Ramos (cell line): Measurements from ENCODE around the gene TESK1.

ENCODE experiments used
- in situ Hi-C: fragments of 300-500 bp; cut with MboI; formaldehyde crosslinking; loops from one replicate; pipeline ENCODE4 v1.14.3; 2022; ENCODE audit warnings: low sequenced_read_pairs; ENCODE audit not compliant: unreplicated experiment

Gene TESK1, protein sequence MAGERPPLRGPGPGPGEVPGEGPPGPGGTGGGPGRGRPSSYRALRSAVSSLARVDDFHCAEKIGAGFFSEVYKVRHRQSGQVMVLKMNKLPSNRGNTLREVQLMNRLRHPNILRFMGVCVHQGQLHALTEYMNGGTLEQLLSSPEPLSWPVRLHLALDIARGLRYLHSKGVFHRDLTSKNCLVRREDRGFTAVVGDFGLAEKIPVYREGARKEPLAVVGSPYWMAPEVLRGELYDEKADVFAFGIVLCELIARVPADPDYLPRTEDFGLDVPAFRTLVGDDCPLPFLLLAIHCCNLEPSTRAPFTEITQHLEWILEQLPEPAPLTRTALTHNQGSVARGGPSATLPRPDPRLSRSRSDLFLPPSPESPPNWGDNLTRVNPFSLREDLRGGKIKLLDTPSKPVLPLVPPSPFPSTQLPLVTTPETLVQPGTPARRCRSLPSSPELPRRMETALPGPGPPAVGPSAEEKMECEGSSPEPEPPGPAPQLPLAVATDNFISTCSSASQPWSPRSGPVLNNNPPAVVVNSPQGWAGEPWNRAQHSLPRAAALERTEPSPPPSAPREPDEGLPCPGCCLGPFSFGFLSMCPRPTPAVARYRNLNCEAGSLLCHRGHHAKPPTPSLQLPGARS

DNA sequence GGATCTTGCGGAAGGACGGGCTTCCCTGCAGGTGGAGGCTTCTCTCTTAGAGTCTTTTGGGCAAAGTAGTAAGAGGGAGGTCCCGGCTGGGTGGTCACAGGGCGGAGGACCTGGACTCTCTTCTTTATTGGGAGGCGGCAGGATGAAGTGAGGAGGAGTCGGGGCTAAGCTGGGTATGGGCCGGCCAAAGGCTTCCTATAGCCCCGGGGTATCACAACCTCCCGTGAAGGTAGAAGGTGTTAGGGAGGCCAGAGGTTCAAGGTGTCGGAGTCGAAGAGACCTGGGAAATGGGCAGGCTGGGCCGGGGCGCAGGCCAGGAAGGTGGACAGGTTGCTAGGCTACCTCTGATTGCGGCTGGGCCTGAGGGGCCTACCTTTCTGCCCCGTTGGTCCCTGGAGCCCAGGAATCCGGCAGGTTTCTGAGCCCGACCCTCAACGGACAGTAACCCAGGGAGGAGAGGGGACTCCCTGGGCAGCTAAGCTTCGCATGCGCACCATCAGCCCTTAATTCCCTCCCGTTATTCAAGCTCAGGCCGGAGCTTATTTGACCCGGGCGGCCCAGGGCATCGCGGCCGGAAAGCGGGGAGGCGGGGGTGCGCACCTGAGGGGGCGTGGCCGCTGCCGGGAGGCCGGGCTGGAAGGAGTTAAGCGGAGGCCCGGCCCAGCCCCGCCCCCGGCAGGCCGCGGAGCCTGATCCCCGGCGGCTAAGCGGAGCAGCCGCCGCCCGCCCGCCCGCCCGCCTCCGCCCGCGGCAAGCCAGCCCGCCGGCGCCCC is at the start of gene TESK1:
Gene TESK1, plus strand, starts transcription at position 685 of the 773 bp plus-strand sequence. CDS start 358 bp downstream, outside the sequence.
- in situ Hi-C loops: loop anchor here (10.0 kb wide), 2 partner anchors 50 to 120 kb away; partner anchors contain the start of genes CCDC107, RMRP and SIT1

DNA sequence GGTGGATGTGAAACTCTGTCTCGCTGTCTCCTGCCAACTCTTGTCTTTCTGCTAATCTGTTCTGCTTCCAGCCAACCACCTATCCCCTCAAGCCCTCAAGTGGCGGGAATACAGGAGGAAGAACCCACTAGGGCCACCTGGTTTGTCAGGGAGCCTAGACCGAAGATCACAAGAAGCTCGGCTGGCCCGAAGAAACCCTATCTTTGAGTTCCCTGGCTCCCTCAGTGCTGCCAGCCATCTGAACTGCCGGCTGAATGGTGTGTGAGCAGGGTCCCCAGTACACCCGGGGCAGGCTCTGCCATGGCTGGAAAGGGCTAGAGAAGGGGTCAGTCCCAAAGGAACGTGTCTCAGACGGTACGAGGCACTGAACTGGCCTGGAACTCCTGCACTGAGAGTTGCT is 49.2 kb upstream of the TESK1 start:
- in situ Hi-C loops: loop anchor here (10.0 kb wide), 1 partner anchor 441 kb away; the partner anchor contains the start of gene ATOSB

DNA sequence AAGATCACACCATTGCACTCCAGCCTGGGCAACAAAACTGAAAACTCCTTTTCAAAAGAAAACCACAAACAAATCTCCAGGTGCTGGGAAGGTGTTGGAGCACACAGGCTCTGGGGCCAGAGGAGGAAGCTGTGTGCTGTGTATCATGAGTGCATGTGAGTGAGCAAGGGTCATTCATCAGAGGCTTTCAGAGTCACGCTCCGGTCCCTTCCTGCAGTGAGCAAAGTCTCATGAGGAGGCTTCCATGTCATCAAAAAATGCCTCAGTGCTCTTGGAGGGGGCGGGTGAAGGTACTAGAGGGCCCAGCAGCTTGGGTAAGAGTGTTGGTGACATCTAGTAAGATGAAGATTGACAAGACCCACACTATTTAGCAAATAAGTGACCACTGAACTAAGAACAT is 48.3 kb upstream of the TESK1 start:
- in situ Hi-C loops: loop anchor here (10.0 kb wide), 1 partner anchor 442 kb away; the partner anchor contains the start of gene ATOSB

DNA sequence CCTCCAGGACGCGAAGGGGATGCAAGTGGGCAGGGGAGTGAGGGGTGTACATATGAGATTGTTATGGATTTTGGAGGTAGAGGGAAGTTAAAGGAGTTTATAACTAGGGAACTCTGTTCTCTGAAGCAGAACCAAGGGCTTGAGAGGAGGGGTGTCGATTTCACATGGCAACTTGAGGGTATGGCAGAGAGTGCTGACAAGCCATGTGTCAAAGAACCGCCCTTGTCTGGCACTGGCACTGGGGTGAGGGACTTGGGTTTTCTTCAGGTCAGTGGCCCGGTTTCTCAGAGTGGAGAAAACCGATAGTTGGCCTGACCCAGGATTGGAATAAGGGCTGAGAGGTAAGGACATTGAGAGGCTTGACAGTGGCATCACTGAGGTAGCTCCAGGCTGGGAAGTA is 47.7 kb upstream of the TESK1 start:
- in situ Hi-C loops: loop anchor here (10.0 kb wide), 1 partner anchor 443 kb away; the partner anchor contains the start of gene ATOSB

DNA sequence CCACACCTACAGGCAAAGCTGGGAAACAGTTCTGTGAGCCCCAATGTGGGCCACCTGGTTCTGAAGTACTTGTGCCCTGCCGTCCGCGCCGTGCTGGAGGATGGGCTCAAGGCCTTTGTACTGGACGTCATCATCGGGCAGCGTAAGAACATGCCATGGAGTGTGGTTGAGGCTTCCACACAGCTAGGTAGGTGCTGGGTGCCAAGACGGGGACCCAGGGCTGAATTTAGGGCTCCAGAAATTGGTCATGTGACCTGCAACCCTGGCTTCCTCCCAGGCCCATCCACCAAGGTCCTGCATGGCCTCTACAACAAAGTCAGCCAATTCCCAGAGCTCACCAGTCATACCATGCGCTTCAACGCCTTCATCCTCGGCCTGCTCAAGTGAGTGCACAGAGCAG is 46.9 kb upstream of the TESK1 start:
- in situ Hi-C loops: loop anchor here (10.0 kb wide), 1 partner anchor 443 kb away; the partner anchor contains the start of gene ATOSB

DNA sequence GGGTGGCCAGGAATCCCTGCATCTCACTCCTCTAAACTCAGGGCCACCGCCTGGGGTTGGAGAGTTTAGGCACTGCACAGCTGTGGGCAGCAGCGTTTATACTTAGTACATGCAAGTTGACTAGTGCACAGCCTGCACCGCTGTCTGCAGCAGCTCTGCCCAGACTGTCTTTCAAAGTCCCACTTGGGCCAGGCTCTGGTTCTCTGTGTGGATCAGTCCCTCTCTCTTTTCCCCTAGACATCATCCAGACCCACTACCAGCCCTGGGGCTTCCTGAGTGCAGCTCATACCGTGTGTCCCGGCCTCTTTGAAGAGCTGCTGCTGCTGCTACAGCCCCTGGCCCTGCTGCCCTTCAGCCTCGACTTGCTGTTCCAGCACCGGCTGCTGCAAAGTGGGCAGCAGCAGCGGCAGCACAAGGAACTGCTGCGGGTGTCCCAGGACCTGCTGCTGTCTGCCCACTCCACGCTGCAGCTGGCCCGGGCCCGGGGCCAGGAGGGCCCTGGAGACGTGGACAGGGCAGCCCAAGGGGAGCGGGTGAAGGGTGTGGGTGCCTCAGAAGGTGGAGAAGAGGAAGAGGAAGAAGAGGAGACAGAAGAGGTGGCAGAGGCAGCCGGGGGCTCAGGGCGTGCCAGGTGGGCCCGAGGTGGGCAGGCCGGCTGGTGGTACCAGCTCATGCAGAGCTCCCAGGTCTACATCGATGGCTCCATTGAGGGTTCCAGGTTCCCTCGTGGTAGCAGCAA is 45.1 kb upstream of the TESK1 start:
- in situ Hi-C loops: loop anchor here (10.0 kb wide), 1 partner anchor 445 kb away; the partner anchor contains the start of gene ATOSB

DNA sequence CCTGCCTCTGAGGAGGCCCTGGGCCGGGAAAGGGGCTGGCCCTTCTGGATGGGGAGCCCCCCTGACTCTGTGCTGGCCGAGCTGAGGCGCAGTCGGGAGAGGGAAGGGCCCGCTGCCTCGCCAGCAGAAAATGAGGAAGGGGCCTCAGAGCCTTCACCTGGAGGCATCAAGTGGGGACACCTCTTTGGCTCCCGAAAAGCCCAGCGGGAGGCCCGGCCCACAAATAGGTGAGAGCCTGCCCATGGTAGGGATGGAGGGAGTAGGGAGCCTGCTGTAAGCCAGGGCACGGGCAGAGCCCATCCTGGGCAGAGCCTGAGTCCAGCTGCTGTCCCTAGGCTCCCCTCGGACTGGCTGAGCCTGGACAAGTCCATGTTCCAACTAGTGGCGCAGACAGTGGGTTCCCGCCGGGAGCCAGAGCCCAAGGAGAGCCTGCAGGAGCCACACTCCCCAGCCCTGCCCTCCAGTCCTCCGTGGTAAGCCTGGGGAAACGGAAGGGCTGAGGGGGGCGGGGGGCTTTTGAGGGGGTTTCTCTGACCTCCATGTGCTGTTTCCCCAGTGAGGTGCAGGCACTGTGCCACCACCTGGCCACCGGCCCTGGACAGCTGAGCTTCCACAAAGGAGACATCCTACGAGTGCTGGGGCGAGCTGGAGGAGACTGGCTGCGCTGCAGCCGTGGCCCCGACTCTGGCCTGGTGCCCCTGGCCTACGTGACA is 44.3 kb upstream of the TESK1 start:
- in situ Hi-C loops: no loop called here

DNA sequence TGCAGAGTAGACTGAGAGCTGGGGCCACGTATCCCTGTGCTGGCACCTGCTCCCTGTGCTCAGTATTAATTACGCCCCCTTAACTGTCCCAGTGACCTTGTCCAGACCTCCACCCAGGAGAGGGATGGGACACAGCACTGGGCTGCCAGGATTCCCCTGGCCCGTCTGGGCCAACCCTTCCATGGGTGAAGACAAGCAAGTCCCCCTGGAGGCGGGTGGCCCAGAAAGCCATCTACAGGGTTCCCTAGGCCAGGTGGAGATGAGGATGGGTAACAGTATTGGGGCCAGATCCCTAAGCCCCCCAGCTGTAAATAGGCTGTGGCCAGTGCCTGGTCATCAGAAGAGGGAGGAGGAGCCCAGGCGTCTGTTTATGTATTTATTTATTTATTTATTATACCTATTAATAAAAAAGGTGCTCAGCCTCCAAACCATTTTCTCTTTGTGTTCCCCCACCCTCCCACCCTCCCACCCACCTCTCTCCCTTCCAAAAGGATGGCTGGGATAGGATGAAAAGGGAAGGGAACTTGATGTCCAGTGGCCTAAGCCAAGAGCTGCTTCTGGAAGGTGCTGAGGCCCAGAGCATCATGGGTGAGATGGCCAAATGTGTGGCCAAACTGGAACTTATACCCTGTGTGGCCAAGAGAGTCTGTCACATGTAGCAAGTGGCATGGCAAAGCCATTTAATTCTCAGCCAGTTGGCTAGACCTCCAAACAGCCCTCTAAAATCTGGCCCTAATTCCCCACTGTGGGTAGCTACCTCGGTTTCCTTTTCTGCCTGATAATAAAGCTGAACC is 43.4 kb upstream of the TESK1 start:
- in situ Hi-C loops: no loop called here

DNA sequence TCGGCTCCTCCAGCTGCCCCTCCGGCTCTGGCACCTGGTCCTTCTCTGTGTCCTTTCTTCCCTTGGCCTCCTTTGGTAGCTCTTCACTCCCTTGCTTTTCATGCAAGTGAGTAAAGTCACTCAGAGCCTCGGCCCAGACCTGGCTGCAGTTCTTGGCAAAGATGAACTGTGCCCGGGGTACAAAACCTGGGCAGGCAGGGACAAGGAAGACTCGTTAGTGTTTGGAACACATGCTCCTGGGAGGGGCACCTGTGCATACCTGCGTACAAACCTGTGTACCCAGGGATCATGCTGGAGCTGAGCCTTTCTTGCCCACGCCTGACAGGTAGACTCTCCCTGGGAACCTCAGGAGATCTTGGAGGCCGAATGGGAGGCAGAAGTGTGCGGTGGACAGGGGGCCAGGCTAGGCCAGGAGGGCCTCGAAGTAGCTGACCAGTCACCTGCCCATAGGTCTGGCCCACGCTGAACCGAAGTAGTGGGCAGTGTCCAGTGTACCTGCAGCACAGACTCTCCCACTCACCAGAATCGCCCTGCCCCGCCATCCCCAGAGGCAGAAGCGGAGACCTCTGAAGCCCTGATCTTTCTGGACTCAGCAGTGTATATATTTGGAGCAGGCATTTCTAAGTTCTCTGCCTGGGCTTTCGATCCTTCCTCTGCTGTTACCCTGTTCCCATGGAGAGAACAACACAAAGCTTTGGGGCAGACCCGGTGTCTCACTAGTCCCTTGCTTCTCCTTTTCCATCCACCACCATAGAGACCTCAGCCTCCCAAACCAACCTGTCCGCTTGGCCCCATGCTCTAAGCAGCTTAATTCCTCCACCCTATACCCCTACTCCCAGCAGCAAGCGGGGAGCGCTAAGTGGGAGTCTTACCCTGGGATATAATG is 41.9 kb upstream of the TESK1 start:
- in situ Hi-C loops: no loop called here

DNA sequence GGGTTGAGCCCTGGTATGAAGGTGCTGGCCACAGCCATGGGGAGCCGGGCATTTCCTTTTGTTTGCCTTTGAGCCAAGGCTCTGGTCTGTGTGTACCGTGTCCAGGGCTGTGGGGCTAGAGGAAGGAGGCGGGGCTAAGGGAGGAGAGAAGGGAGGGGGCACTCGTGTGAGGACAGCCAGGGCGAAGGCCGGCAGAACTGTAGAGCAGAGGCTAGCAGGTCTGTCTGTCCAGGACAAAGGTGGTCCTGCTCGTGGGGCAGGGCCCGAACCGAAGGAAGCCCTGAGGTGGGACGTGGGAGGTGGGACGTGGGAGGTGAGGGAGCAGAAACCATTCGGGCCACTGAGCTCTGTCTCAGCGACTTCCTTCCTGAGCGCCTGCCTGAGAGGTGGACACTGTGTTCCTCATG is 41.3 kb upstream of the TESK1 start:
- in situ Hi-C loops: no loop called here

DNA sequence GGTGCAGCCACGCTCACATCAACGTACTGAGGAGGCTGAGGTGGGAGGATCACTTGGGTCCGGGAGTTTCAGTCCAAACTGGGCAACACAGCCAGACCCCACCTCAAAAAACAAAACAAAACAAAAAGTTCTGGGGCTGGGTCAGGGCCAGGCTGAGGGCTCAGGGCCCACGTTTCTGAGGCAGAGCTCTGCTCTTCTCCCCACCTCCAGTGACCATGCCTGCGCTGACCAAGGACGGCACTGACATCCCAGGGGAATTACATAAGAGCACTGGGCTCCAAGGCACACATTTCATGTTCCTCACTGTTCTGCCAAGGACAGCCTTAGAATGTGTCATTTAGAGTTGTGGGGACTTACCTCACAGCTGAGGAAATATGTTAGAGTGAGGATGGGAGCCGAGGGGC is 40.4 kb upstream of the TESK1 start:
- in situ Hi-C loops: no loop called here

DNA sequence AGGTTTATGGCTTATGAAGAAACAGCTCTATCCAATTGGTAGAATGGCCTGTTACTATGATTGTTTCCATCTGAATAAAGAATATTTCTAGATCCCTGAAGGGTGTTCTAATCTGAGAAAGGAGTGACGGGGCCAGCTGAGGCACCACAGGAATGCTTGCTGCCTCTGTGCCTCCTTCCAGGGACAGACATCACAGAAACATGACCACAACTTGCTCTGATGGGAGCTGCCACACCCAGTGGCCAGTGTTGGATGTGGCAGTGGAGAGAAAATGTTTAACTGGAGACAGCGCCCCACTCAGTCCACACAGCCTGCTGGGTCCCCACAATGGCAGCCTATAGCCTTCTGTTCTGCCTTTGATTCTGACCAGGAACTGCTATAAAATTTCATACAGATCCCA is 38.6 kb upstream of the TESK1 start:
- in situ Hi-C loops: no loop called here

DNA sequence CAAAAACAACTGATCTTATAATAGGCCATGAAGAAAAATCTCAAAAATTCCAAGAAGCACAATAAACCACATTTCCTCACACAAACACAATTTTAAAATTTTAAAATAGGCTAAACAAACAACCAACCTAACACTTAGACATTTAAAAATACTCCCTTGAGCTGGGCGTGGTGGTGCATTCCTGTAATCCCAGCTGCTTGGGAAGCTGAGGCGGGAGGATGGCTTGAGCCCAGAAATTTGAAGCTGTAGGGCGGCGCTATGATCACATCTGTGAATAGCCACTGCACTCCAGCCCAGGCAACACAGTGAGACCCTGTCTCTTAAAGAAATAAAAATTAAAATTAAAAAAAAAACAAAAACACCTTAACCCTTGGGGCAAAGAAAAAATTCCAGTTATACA is 36.9 kb upstream of the TESK1 start:
- in situ Hi-C loops: no loop called here

DNA sequence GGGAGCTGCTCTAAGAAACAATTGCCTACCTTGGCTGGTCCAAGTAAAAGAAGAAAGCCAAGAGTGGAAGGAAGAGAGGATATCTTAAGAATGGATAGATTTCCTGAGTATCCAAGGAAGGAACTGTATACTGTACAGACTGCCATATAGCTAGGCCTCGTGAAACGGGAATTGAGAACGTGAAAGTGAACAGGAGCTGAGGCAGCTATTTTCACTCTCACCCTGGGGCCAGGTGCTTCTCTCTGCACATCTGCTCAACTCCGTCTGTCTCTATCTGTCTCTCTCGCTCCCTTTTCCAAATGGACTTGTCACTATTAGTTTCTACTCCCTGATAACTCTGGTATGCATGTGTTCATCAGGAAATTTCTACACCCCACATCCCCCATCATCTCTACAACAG is 35.9 kb upstream of the TESK1 start:
- in situ Hi-C loops: no loop called here

DNA sequence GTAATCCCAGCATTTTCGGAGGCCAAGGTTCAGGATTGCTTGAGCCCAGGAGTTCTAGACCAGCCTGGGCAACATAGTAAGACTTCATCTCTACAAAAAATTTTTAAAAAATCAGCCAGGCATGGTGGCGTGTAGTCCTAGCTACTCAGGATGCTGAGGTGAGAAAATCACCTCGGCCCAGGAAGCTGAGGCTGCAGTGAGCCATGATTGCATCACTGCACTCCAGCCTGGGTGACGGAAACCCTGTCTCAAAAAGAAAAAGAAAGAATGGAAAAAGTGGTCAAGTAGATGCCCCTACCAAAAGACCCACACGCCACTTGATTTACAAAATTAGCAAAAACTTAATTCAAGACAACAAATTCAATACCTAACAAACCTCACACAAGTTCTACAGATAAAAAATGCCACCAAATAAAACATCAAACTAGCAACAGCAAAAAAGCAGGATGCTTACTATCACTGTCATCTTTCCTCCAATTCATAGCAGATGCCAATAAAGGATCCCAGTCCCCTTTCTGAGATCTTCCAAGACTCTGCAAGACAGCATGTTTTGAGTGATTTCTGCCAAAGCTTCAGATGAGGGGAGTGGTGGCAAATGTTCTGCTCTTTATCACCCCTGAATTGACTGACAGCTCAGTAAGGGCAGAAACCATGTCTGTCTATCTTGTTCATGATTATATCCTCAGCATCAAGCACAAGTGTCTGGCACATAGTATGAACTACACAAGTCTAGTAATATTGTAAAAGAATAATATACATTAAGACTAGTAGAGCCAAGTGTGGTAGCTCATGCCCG is 34.2 kb upstream of the TESK1 start:
- in situ Hi-C loops: no loop called here

DNA sequence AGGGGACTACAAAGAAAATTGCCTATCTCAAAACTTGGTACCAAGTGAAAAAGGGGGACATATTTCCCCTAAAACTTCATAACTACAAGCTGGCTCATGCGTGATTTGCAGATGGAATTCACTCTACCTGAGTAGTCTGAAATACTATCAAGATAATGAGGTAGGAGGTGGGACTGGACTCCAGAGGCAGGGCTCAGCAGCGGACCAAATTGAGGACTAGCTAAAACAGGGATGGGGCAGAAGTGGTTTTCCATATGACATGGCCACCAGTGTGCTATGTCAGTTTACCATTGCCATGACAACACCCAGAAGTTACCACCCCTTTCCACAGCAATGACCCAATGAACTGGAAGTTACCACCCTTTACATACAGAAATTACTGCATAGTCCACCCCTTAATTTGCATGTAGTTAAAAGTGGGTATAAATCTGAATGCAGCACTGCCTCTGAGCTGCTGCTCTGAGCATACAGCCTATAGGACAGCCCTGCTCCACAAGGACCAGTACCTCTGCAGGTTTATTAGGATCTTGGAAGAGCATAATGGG is 30.4 kb upstream of the TESK1 start:
- in situ Hi-C loops: no loop called here

DNA sequence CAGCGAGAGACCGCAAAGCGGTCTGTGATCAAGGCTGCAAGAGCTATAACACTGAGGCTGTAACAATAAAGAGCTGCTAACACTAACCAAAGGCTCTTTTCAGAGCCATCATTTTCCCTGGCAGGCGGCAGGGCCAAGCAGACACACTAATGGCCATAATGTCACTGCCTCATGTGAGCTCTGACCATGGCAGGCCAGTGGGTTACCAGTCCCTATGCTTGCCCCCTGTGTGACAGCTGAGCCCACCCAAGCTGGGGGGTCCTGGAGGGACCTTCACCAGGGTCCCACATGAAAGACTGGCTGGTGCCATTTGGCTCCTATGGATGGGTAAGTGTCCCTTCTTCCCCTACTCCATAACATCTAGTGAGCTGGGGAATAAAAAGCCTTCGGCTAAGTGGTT is 29.6 kb upstream of the TESK1 start:
- in situ Hi-C loops: no loop called here
